ENCODE data around the gene TWSG1. TPM values are rescaled to one million over a fixed set of nuclear protein-coding genes. Genes with fewer than 3 reads are reported as not detected.

The TWSG1 gene
- total RNA-seq, 1 experiment from 2014 or later, result 43.7 TPM

DNA sequence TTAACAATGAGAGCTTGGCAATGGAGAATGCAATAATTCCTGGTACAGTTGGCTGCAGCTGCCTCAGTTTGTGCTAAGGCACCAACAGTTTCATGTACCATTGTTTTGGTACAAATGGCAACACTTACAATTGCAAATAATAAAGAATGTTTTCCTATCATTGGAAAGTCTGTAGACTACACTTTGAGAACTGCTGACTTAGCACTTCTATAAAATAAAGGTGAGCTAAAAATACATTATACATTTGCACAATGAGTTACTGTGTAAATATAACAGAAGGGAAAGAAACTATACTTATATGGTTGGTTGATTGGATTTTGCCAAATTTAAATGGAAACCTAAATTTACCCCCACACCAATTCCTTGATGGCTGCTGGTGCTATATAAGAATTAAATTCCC lies 44.9 kb upstream of the TWSG1 start:
- Mint-ChIP-seq H3K4me1 (ENCODE audit: low read depth, unreplicated experiment) (no peaks in the 10 kb centered on the region), H3K27me3 (ENCODE audit: insufficient read depth, unreplicated experiment) (no peaks in the 10 kb centered on the region), H3K4me3 (ENCODE audit: unreplicated experiment) (no peak overlapping the region), H3K36me3 (ENCODE audit: insufficient read depth, unreplicated experiment) (no peaks in the 10 kb centered on the region), H3K27ac (ENCODE audit: unreplicated experiment) (no peak overlapping the region), H3K9me3 (ENCODE audit: unreplicated experiment) (peaks cover 18% of the 10 kb centered on the region)
- ChIA-PET CTCF (no interaction called here), POLR2A (no interaction called here)
- H3K4me1 ChIP-seq, result no peaks in the 10 kb centered on the region
- TF ChIP-seq, protein P1, sequence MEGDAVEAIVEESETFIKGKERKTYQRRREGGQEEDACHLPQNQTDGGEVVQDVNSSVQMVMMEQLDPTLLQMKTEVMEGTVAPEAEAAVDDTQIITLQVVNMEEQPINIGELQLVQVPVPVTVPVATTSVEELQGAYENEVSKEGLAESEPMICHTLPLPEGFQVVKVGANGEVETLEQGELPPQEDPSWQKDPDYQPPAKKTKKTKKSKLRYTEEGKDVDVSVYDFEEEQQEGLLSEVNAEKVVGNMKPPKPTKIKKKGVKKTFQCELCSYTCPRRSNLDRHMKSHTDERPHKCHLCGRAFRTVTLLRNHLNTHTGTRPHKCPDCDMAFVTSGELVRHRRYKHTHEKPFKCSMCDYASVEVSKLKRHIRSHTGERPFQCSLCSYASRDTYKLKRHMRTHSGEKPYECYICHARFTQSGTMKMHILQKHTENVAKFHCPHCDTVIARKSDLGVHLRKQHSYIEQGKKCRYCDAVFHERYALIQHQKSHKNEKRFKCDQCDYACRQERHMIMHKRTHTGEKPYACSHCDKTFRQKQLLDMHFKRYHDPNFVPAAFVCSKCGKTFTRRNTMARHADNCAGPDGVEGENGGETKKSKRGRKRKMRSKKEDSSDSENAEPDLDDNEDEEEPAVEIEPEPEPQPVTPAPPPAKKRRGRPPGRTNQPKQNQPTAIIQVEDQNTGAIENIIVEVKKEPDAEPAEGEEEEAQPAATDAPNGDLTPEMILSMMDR (IDR thresholded peaks at IDR 0.05; ENCODE audit: insufficient read depth in 1 of 2, low read depth in 1 of 2, low read length in 1 of 2, severe bottlenecking in 1 of 2, unreplicated experiment in 1 of 2), result no peak
- intact Hi-C loops (cut with micrococcal nuclease; ENCODE audit: unreplicated experiment), result loop anchor here (10.0 kb wide), 1 partner anchor 225 kb away; no protein-coding TSS in a partner anchor
- H3K4me3 ChIP-seq (ENCODE audit: low read depth, low read length), result no peak overlapping the region
- BruUV-seq (replicated peaks), result no TSS peak
- DNase-seq, result no peak
- no peaks in the 10 kb centered on the region for H3K36me3 ChIP-seq (ENCODE audit: control insufficient read depth, insufficient read depth, low read length)
- H3K27me3 ChIP-seq (replicated peaks; ENCODE audit: control insufficient read depth, insufficient read depth, low read length), result no peaks in the 10 kb centered on the region
- H3K9me3 ChIP-seq, result peaks cover 16% of the 10 kb centered on the region

- Histone ChIP-seq H3K4me3 (ENCODE audit: low read depth, low read length) (no peak overlapping the region), H3K4me1 (no peaks in the 10 kb centered on the region), H3K9me3 (peaks cover 21% of the 10 kb centered on the region), H3K27me3 (replicated peaks; ENCODE audit: control insufficient read depth, insufficient read depth, low read length) (no peaks in the 10 kb centered on the region), H3K36me3 (ENCODE audit: control insufficient read depth, insufficient read depth, low read length) (no peaks in the 10 kb centered on the region)
- no peak for DNase-seq
- Mint-ChIP-seq H3K9me3 (ENCODE audit: unreplicated experiment) (peaks cover 18% of the 10 kb centered on the region), H3K4me3 (ENCODE audit: unreplicated experiment) (no peak overlapping the region), H3K36me3 (ENCODE audit: insufficient read depth, unreplicated experiment) (no peaks in the 10 kb centered on the region), H3K27me3 (ENCODE audit: insufficient read depth, unreplicated experiment) (no peaks in the 10 kb centered on the region), H3K4me1 (ENCODE audit: low read depth, unreplicated experiment) (no peaks in the 10 kb centered on the region), H3K27ac (ENCODE audit: unreplicated experiment) (no peak overlapping the region)
- intact Hi-C loops (cut with micrococcal nuclease; ENCODE audit: unreplicated experiment), result no loop called here
- ChIA-PET CTCF (no interaction called here), POLR2A (no interaction called here)
- no TSS peak for BruUV-seq (replicated peaks)
- TF ChIP-seq, protein P1 (IDR thresholded peaks at IDR 0.05; ENCODE audit: insufficient read depth in 1 of 2, low read depth in 1 of 2, low read length in 1 of 2, severe bottlenecking in 1 of 2, unreplicated experiment in 1 of 2), result no peak
Observed at GRCh38 chr18:9290156-9290555, 44.4 kb upstream of the TWSG1 start.

- no peaks in the 10 kb centered on the region for H3K36me3 Mint-ChIP-seq (ENCODE audit: insufficient read depth, unreplicated experiment)
Observed at GRCh38 chr18:9292047-9292446, 42.5 kb upstream of the TWSG1 start.

More at GRCh38 chr18:9292047-9292446, 42.5 kb upstream of the TWSG1 start:
- intact Hi-C loops (cut with micrococcal nuclease; ENCODE audit: unreplicated experiment), result no loop called here
- no peak for DNase-seq
- H3K4me3 ChIP-seq (ENCODE audit: low read depth, low read length), result no peak overlapping the region
- no peaks in the 10 kb centered on the region for H3K4me1 ChIP-seq
- H3K27me3 Mint-ChIP-seq (ENCODE audit: insufficient read depth, unreplicated experiment), result no peaks in the 10 kb centered on the region
- CTCF ChIA-PET, result no interaction called here
- no peaks in the 10 kb centered on the region for H3K4me1 Mint-ChIP-seq (ENCODE audit: low read depth, unreplicated experiment)
- TF ChIP-seq, protein P1 (IDR thresholded peaks at IDR 0.05; ENCODE audit: insufficient read depth in 1 of 2, low read depth in 1 of 2, low read length in 1 of 2, severe bottlenecking in 1 of 2, unreplicated experiment in 1 of 2), result no peak
- BruUV-seq (replicated peaks), result no TSS peak
- no peaks in the 10 kb centered on the region for H3K27me3 ChIP-seq (replicated peaks; ENCODE audit: control insufficient read depth, insufficient read depth, low read length)
- no peak overlapping the region for H3K27ac Mint-ChIP-seq (ENCODE audit: unreplicated experiment)
- H3K4me3 Mint-ChIP-seq (ENCODE audit: unreplicated experiment), result no peak overlapping the region
- peaks cover 32% of the 10 kb centered on the region for H3K9me3 ChIP-seq
- POLR2A ChIA-PET, result no interaction called here
- no peaks in the 10 kb centered on the region for H3K36me3 ChIP-seq (ENCODE audit: control insufficient read depth, insufficient read depth, low read length)
- peaks cover 18% of the 10 kb centered on the region for H3K9me3 Mint-ChIP-seq (ENCODE audit: unreplicated experiment)
